ENCODE data around the gene MMADHC. TPM values are rescaled to one million over a fixed set of nuclear protein-coding genes. Genes with fewer than 3 reads are reported as not detected.

The MMADHC gene
- total RNA-seq, 1 experiment from 2014 or later: 149 TPM

- no peaks in the 10 kb centered on the region for H3K79me2 ChIP-seq (ENCODE audit: insufficient read depth, low read length)
- no peaks in the 10 kb centered on the region for H3K4me1 ChIP-seq (ENCODE audit: insufficient read depth, low read length)
- H3K27ac ChIP-seq (ENCODE audit: insufficient read length, low read depth, low read length): no peak overlapping the region
- no peak overlapping the region for H2AK5ac ChIP-seq (ENCODE audit: insufficient read length, low read length)
- H4K5ac ChIP-seq (ENCODE audit: insufficient read length, low read depth, low read length): no peak overlapping the region
- H4K20me1 ChIP-seq (ENCODE audit: control insufficient read depth, insufficient read depth, insufficient read length): no peaks in the 10 kb centered on the region
- no peak overlapping the region for H3K14ac ChIP-seq (ENCODE audit: insufficient read depth, low read length)
- no peak overlapping the region for H3K23ac ChIP-seq (ENCODE audit: insufficient read length, low read depth, low read length)
- H3K18ac ChIP-seq (ENCODE audit: insufficient read length, low read depth, low read length): no peak overlapping the region
- no peak overlapping the region for H3K4me2 ChIP-seq (ENCODE audit: insufficient read depth, insufficient read length, low read length)
- H3K79me1 ChIP-seq (ENCODE audit: insufficient read depth, low read depth, low read length, poor library complexity, severe bottlenecking): no peaks in the 10 kb centered on the region
- peaks cover 2 to 6% of the 10 kb centered on the region in 2 experiments; a peak in 3 of 5 replicates for H3K9me3 Mint-ChIP-seq
- no peak overlapping the region for H3K56ac ChIP-seq (ENCODE audit: insufficient read length, low read depth, low read length)
- H3K4me1 Mint-ChIP-seq: peaks cover 16 to 22% of the 10 kb centered on the region in 2 experiments
- no peak overlapping the region for H4K91ac ChIP-seq (ENCODE audit: insufficient read length, low read depth, low read length)
- no peak overlapping the region for H2BK5ac ChIP-seq (ENCODE audit: insufficient read length, low read length)
- no peak overlapping the region for H3K27ac Mint-ChIP-seq
- DNase-seq: no peak
- H3K27me3 ChIP-seq (ENCODE audit: insufficient read depth, low read length): no peaks in the 10 kb centered on the region
- no peak overlapping the region for H2AFZ ChIP-seq (ENCODE audit: low read length)
- no peak overlapping the region for H3K9ac ChIP-seq (ENCODE audit: extremely low read depth, insufficient read length, low read length)
- H3K36me3 Mint-ChIP-seq (ENCODE audit: insufficient read depth in 1 of 3, low read depth in 3 of 3): peaks cover under 1 to 2% (median 1%) of the 10 kb centered on the region in 3 experiments; a peak in 2 of 7 replicates
- WGBS (ENCODE audit: extremely low coverage, insufficient read length, low lambda C conversion rate): no CpG with 5 or more reads among the region's 1 CpG
- no peaks in the 10 kb centered on the region for H3K23me2 ChIP-seq (ENCODE audit: insufficient read length, low read depth, low read length, poor library complexity, severe bottlenecking)
- TF ChIP-seq CTCF (conservative IDR thresholded peaks at IDR 0.05): no peak; the same call in 2 of the 3 replicates
- H2BK120ac ChIP-seq (ENCODE audit: low read depth, low read length, poor library complexity, severe bottlenecking): no peak overlapping the region
- H3T11ph ChIP-seq (ENCODE audit: low read length): no peak overlapping the region
- H3K9me3 ChIP-seq (ENCODE audit: control insufficient read depth, low read depth, low read length): no peaks in the 10 kb centered on the region
- H2BK12ac ChIP-seq (ENCODE audit: insufficient read length, low read depth, low read length): no peak overlapping the region
- H2BK15ac ChIP-seq (ENCODE audit: low read depth, low read length): no peak overlapping the region
- H2BK20ac ChIP-seq (ENCODE audit: low read depth, low read length, poor library complexity, severe bottlenecking): no peak overlapping the region
- H3K4ac ChIP-seq (ENCODE audit: low read depth, low read length): no peak overlapping the region
- H3K27me3 Mint-ChIP-seq (ENCODE audit: low read depth): no peaks in the 10 kb centered on the region
- H3K4me3 Mint-ChIP-seq: no peak overlapping the region
- no peak overlapping the region for H4K8ac ChIP-seq (replicated peaks; ENCODE audit: insufficient read length, low read depth, low read length)
Measured at GRCh38 chr2:149595056-149595963, 7.7 kb upstream of the MMADHC start.

Data from H9 (cell line).